NCI-H510A treated with DMSO at 0.1 percent for 48 hours (cell line): Measurements from ENCODE around the gene CDNF.
"Not testable (repeated sequence)": the region's sequence is repeated elsewhere in the genome, so short reads cannot be mapped to it uniquely, and the experiment has no call there.

Experiments
- DNase-seq: peaks from one replicate; lab custom pipeline; 2025; lab: John Stamatoyannopoulos, UW

Gene CDNF

GRCh38 chr10:14839305-14839695 is 1.5 kb upstream of the CDNF start:
- DNase-seq: no peak

DNA sequence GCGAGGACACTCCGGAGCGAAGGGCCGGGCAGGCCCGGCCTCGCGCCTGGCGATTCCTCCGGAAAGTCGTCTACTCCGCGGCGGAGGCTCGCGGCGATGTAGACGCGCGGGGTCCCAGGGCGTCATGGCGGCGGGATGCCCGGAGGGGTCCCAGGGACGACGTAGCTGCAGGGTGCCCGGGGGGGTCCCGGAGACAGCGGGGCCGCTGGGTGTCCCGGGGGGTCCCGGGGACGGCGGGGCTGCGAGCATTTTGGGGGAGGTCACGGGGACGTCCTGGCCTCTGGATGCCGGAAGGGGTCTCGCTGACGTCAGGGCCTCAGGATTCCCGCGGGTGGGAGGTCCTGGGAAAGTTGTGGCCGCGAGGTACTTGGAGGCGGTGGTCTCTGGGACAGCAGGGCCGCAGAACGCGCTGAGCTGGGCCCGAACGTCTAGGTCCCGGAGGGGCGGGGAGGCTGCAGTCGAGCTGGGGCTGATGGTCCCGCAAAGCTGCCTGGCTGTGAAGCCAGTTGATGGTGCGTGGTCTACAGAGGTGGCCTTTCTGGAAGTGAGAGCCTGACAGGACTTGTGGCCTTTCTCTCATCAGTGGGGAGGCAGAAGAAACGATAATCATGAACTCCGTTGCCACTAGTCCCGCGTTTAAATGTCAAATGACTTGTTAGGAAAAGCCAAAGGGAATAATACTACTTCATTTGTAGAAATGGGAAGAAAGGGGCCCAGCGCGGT is 906 bp upstream of the CDNF start:
- DNase-seq: no peak

- peak; percentile 44 for DNase-seq
Measured at GRCh38 chr10:14837003-14837756, 657 bp downstream of the CDNF start.

DNA sequence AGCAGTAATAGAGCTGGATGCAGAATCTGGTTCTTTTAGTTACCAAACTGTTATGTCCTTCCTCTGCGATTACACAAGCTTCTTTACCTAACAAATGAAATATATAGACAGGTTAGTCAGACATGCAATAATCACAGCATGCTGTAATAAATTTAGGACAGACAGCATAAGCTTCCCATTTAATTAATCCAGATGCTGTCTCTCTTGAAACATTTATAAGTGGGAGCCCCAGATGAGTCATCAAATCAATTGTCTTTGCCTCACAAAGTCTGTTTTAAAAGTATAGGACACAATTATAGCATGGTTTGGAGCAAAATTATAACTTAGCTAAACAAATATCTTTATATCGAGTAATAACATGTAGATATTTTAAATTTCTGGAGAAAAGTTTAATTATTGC is 1.6 kb downstream of the CDNF start:
- DNase-seq: no peak

DNA sequence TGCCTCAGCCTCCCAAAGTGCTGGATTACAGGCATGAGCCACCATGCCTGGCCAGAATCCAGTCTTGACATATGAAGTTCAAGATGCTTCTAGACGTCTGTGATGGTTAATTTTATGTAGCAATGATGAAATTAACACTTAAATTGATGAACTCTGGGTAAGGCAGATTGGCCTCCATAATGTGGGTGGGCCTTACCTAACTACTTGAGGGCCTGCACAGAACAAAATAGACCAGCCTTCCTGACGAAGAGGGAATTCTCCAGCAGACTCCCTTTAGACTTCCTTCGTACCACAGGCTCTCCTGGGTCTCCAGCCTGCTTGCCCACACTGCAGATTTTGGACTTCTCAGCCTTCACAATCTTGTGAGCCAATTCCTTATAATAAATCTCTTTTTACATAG is 4.7 kb downstream of the CDNF start:
- DNase-seq: no peak

GRCh38 chr10:14826076-14826829 is 11.6 kb downstream of the CDNF start:
- no peak for DNase-seq

GRCh38 chr10:14823966-14824365 is 13.9 kb downstream of the CDNF start:
- DNase-seq: no peak

GRCh38 chr10:14822879-14823755 is 14.7 kb downstream of the CDNF start:
- peak; percentile 3 for DNase-seq

- DNase-seq: no peak
Measured at GRCh38 chr10:14821635-14822375, 16.0 kb downstream of the CDNF start.

- no peak for DNase-seq
Measured at GRCh38 chr10:14820775-14821154, 17.1 kb downstream of the CDNF start.

DNA sequence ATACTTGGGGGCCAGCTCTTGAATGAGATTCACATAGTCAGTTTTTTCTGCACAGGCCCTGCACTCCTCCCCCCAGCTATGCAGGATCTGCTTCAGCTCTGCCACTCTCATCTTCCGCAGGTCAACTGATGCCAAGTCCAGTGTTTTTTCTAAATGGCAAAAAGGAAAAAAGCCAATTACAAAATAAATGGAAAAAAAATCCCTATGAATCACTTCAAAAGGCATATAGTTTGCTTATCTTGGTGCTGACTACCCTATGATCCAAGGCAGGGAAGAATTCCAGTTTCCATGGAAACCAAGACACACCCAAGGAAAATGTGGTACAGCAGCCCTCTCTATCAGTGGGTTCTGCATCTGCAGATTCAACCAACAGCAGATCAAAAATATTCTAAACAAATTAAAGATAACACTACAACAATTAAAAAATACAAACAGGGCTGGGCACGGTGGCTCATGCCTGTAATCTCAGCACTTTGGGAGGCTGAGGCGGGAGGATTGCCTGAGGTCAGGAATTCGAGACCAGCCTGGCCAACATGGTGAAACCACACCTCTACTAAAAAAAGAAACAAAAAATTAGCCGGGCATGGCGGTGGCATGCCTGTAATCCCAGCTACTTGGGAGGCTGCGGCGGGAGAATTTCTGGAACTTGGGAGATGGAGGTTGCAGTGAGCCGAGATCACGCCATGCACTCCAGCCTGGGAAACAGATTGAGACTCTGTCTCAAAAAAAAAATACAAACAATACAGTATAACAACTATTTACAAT is 17.6 kb downstream of the CDNF start:
- no peak for DNase-seq

DNA sequence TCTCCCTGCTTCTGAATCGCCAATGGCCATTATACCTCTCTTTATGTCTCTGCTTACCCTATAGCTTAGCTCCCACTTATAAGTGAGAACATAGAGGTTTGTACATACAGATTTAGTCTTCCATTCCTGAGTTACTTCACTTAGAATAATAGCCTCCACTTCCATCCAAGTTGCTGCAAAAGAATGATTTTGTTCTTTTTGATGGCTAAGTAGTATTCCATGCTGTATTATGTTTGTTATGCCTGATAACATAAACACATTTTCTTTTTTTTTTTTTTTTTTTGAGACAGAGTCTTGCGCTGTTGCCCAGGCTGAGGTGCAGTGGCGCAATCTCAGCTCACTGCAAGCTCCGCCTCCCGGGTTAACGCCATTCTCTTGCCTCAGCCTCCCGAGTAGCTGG is 21.1 kb downstream of the CDNF start:
- not testable (repeated sequence) for DNase-seq

DNA sequence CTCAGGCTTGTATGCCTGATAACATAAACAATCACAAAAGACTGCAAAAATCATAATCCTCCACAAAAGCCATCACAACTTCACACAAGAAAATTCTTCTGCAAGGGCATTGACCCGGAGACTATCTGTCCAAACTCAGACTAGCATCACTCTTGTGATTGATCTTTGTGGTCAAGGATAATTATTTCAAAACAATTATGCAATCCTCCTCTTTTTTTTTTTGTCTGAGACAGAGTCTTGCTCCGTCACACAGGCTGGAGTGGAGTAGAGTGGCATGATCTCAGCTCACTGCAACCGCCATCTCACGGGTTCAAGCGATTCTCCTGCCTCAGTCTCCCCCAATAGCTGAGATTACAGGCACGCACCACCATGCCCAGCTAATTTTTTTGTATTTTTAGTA is 22.2 kb downstream of the CDNF start:
- DNase-seq: no peak

DNA sequence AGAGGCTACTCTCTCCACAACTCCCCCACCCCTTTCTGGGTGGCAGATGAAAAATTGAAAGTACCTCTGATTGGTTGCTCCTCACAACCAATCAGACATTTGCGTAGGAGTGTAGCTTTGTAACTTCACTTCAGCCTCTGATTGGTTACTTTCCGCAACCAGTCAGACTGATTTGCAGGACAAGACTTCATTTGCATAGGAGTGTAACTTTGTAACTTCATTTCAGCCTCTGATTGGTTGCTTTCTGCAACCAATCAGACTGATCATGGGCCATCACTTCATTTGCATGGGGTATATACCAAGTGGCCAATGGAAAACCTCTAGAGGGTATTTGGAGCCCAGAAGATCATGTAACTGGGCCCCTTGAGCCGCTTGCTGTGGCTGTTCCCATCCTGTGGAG is 25.6 kb downstream of the CDNF start:
- no peak for DNase-seq

GRCh38 chr10:14810969-14811953 is 26.6 kb downstream of the CDNF start:
- DNase-seq: no peak

GRCh38 chr10:14806318-14806717 is 31.5 kb downstream of the CDNF start:
- no peak for DNase-seq

- DNase-seq: no peak
Measured at GRCh38 chr10:14803827-14804226, 34.0 kb downstream of the CDNF start.

DNA sequence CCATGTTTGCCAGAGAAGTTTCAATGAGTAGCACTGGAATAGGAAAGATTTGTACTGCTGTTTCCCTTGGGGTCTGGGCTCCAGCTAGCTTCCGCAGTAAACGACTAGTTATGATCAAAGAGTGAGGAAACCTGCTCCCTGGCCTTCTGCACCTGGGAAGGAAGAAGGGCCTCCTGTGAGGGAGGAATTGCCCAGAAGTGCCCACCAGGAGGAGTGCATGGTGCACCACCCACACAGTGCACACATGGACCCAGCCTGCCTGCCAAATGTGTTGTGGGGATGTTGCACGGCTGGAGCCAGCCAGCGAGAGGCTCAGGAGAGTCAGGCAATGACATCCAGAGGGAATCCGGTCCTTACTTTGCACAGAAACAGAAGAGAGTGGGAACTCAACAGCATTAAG is 36.1 kb downstream of the CDNF start:
- no peak for DNase-seq

DNA sequence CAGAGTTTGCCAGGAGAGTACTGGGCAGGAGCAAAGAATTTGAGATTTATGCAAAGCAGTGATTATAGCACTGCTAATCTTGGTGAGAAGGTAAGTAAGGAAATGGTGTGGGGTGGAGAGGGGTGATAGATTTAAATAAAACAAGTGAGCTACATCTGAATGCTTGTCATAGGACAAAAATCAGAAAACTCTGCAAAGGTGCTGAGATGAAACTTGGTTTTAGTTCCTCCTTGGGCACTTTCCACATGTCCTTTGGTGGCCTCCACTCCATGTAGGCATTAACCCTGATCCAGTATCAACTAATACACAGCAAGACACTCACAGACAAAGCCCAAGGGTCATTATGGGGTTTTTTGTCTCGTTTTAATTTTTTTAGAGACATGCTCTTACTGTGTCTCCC is 37.4 kb downstream of the CDNF start:
- DNase-seq: no peak
